ENCODE results near the gene SMPD3. TPM values are rescaled to one million over a fixed set of nuclear protein-coding genes. Genes with fewer than 3 reads are reported as not detected.

The SMPD3 gene
- polyA plus RNA-seq, 2 of the 4 experiments (the other 2 are of a cell fraction), result 0.04 to 0.13 TPM

DNA sequence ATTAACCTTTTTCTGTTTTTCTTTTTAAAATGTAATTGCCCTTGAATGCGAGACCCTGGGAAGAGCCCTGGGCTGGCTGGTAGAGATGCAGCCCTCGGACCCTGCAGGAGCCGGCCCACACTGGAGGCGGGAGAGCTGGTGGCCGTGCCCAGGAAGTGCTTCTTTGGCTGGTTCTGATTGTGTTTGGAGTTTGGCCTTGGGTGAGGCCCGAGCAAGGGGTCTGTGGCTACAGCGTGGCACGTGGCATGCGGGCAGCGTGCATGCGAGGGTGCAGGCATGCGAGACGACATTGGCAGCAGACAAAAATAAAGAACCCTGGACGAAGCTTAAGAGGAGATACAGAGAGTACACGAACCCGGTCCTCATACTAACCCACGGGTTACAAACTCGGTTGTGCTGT is 87.8 kb downstream of the SMPD3 start:
- FAIRE-seq (no peak), DNase-seq (ENCODE audit: low read depth in 1 of 2, low spot score in 1 of 2) (no peak), ATAC-seq (no peak)
- TF ChIP-seq NPAS2 (CRISPR knock-in tag; IDR thresholded peaks at IDR 0.05; ENCODE audit: borderline replicate concordance) (no peak), MAZ (IDR thresholded peaks at IDR 0.05; ENCODE audit: borderline replicate concordance, low read depth, low read length) (no peak), HEYL (CRISPR knock-in tag; IDR thresholded peaks at IDR 0.05) (no peak)
- WGBS (ENCODE audit: missing lambda C conversion rate), result 93% methylated on average over 18 of the region's 18 CpGs
- ChIA-PET CTCF (interaction anchor here (2.4 kb wide), 1 partner anchor 16 kb away, joined by 5 read pairs; no protein-coding TSS in a partner anchor), POLR2A (no interaction called here)
- Histone ChIP-seq H3K4me3 (no peak overlapping the region), H3K9me3 (no peaks in the 10 kb centered on the region), H3K4me2 (no peak overlapping the region), H3K27ac (no peak overlapping the region), H3K4me1 (no peaks in the 10 kb centered on the region)

DNA sequence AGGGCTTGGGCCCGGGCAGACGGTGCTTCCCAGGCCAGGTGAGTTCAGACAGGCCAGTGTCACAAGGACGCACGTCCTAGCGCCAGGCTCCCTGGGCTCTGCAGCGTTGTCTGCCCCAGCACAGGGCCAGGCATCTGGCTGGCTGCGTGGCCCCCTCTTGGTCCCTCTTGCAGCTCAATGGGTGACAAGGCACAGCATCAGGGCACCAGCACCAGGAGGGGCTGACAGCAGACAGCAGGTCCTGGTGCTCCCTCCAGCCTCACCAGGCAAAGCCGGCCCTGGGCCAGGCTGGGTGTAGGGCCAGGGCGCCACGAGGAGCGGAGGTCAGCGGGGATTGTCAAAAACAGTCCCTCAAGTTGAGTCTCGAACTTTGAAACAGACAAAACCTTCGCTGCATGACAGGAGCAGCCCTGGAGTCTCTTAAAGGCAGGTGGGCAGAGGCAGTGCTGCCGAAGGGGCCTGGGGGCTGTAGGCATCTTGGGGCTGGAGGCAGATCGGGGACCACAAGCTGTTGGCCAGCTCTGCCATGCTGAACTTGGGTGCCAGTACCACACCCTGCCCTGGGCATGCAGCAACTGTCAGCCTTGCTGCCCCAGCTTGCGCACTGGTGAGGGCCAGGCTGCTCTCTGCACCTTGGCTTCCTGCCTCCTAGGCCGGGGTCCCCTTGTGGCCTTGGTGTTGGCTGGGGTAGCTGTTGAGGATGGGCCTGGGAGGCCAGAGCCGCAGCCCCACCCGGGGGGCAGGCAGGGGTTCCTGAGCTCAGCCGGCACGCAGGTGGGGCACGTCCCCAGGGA is 88.7 kb downstream of the SMPD3 start:
- Histone ChIP-seq H3K27ac (no peak overlapping the region), H3K4me2 (no peak overlapping the region), H3K9me3 (no peaks in the 10 kb centered on the region), H3K4me3 (no peak overlapping the region), H3K4me1 (no peaks in the 10 kb centered on the region)
- 90% methylated on average over 16 of the region's 23 CpGs for WGBS (ENCODE audit: missing lambda C conversion rate)
- FAIRE-seq, result no peak
- ChIA-PET POLR2A (no interaction called here), CTCF (interaction anchor here (0.7 to 2.4 kb wide), 2 partner anchors 13 to 15 kb away, joined by 4 to 5 read pairs; no protein-coding TSS in a partner anchor)
- no peak for DNase-seq (ENCODE audit: low read depth in 1 of 2, low spot score in 1 of 2)
- no peak for TF ChIP-seq FOXS1 (CRISPR knock-in tag; IDR thresholded peaks at IDR 0.05)
- ATAC-seq, result no peak

DNA sequence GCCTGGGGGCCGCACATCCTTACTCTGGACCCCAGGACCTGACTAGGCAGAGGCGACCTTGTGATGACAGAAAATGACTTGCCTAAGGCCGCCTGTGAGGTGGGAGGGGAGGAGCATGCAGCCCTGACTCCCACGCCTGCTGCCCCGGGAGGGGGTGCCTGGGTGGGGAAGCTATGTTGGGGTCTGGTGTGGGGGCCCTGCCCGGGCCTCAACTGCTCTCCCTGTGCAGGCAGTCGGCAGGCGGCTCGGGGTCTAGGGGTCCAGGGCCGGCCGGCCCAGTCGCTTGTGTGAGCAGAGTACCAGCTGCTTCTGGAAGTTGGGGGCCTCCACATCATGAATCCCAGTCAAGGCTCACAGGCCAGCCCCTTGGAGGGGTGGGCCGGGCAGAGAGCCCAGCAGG is 89.4 kb downstream of the SMPD3 start:
- DNase-seq (ENCODE audit: low read depth in 1 of 2, low spot score in 1 of 2) (no peak), ATAC-seq (no peak), FAIRE-seq (no peak)
- H3K4me1 ChIP-seq, result no peaks in the 10 kb centered on the region
- ChIA-PET POLR2A (no interaction called here), CTCF (interaction anchor here (1.1 to 2.4 kb wide), 2 partner anchors 14 to 30 kb away, joined by 3 to 5 read pairs; no protein-coding TSS in a partner anchor)
- H3K4me2 ChIP-seq, result no peak overlapping the region
- H3K27ac ChIP-seq, result no peak overlapping the region
- WGBS (ENCODE audit: missing lambda C conversion rate), result 95% methylated on average over 4 of the region's 13 CpGs
- no peak overlapping the region for H3K4me3 ChIP-seq
- TF ChIP-seq RARB (CRISPR knock-in tag; IDR thresholded peaks at IDR 0.05), result no peak
- no peak for TF ChIP-seq RAD21 (conservative IDR thresholded peaks at IDR 0.05 in 1 of 2, IDR thresholded peaks at IDR 0.05 in 1 of 2)
- TF ChIP-seq, protein P1, sequence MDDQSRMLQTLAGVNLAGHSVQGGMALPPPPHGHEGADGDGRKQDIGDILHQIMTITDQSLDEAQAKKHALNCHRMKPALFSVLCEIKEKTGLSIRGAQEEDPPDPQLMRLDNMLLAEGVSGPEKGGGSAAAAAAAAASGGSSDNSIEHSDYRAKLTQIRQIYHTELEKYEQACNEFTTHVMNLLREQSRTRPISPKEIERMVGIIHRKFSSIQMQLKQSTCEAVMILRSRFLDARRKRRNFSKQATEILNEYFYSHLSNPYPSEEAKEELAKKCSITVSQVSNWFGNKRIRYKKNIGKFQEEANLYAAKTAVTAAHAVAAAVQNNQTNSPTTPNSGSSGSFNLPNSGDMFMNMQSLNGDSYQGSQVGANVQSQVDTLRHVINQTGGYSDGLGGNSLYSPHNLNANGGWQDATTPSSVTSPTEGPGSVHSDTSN (IDR thresholded peaks at IDR 0.05), result no peak
- TF ChIP-seq SMC3 (IDR thresholded peaks at IDR 0.05), result no peak
- TF ChIP-seq ZNF302 (CRISPR knock-in tag; IDR thresholded peaks at IDR 0.05), result no peak
- TF ChIP-seq MYC (IDR thresholded peaks at IDR 0.05; ENCODE audit: borderline replicate concordance, low read length), result no peak
- no peak for TF ChIP-seq FOSL2 (IDR thresholded peaks at IDR 0.05)
- no peak for TF ChIP-seq FOSL2 (CRISPR knock-in tag; IDR thresholded peaks at IDR 0.05)
- TF ChIP-seq CBX8 (IDR thresholded peaks at IDR 0.05), result no peak
- TF ChIP-seq, protein P2, sequence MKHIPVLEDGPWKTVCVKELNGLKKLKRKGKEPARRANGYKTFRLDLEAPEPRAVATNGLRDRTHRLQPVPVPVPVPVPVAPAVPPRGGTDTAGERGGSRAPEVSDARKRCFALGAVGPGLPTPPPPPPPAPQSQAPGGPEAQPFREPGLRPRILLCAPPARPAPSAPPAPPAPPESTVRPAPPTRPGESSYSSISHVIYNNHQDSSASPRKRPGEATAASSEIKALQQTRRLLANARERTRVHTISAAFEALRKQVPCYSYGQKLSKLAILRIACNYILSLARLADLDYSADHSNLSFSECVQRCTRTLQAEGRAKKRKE (CRISPR knock-in tag; IDR thresholded peaks at IDR 0.05; ENCODE audit: low read depth), result no peak
- TF ChIP-seq TFCP2L1 (CRISPR knock-in tag; IDR thresholded peaks at IDR 0.05), result no peak
- TF ChIP-seq KDM5A (IDR thresholded peaks at IDR 0.05), result no peak
- no peak for TF ChIP-seq CHD4 (IDR thresholded peaks at IDR 0.05; ENCODE audit: borderline replicate concordance)
- TF ChIP-seq PHF8 (IDR thresholded peaks at IDR 0.05; ENCODE audit: borderline replicate concordance, low read depth), result no peak
- TF ChIP-seq FOXS1 (CRISPR knock-in tag; IDR thresholded peaks at IDR 0.05), result no peak
- no peak for TF ChIP-seq SREBF2 (IDR thresholded peaks at IDR 0.05)
- no peak for TF ChIP-seq RCOR1 (IDR thresholded peaks at IDR 0.05; ENCODE audit: low read depth, low read length)
- TF ChIP-seq GATA3 (IDR thresholded peaks at IDR 0.05; ENCODE audit: borderline replicate concordance), result no peak
- no peak for TF ChIP-seq ZSCAN20 (CRISPR knock-in tag; IDR thresholded peaks at IDR 0.05)
- no peak for TF ChIP-seq HOXB5 (CRISPR knock-in tag; IDR thresholded peaks at IDR 0.05)
- no peaks in the 10 kb centered on the region for H3K9me3 ChIP-seq
